Activated T-helper 9 cell treated with anti-CD3 and anti-CD28 coated beads, Interleukin-2, amount 50 U/mL, for 16 hours (primary cell): ENCODE measurements around the gene SLC2A4RG.

Experiments used
- DNase-seq: peaks from one replicate; pipeline ENCODE4 v3.0.0-alpha.2; 2020; ENCODE audit warnings: low read depth

Gene SLC2A4RG

DNA sequence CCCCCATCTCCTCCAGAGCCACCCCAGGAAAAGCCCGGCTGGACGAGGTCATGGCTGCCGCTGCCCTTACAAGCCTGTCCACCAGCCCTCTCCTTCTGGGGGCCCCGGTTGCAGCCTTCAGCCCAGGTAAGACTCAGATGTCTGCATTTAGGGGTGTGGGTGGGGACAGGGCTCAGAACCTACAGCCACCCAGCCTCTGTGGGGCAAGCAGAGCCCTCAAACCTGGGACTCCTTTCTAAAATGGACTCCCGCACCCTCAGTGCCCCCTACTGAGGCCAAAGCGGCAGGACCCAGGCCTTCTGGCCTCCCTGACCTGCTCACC lies 1.7 kb downstream of the SLC2A4RG start:
- no peak for DNase-seq

- DNase-seq, result no peak
These were observed 2.3 kb downstream of the SLC2A4RG start for GRCh38 chr20:63741676-63742380.

- no peak for DNase-seq
These were observed 2.9 kb downstream of the SLC2A4RG start for GRCh38 chr20:63742381-63743024.

- DNase-seq, result no peak
These were observed 3.8 kb downstream of the SLC2A4RG start for GRCh38 chr20:63743210-63743970.

DNA sequence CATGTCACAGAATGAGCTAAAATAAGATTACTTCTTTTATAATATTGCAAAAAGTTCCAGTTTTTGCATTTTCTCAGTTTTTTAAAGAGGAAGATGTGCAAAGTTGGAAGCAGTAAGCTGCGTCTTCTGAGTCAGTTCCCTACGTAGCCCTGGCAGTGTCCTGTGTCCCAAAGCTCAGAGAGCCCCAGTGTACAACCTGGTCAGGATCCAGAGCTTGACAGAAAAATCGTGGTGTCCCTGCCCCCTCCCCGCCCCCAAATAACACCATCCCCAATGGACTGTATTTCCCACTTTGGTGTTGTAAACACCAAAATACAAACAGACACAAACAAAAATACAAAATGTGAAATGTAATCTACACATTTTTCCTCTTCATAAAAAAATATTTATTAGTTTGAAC lies 4.6 kb downstream of the SLC2A4RG start:
- no peak for DNase-seq

- DNase-seq, result no peak
These were observed 5.2 kb downstream of the SLC2A4RG start for GRCh38 chr20:63744574-63745423.

GRCh38 chr20:63745424-63745805 lies 5.8 kb downstream of the SLC2A4RG start:
- DNase-seq, result no peak

- no peak for DNase-seq
These were observed 6.6 kb downstream of the SLC2A4RG start for GRCh38 chr20:63745961-63746731.

GRCh38 chr20:63746751-63747315 lies 7.3 kb downstream of the SLC2A4RG start:
- DNase-seq, result no peak

- no peak for DNase-seq
These were observed 8.1 kb downstream of the SLC2A4RG start for GRCh38 chr20:63747622-63748069.

GRCh38 chr20:63748070-63748933 lies 8.7 kb downstream of the SLC2A4RG start:
- DNase-seq, result no peak

DNA sequence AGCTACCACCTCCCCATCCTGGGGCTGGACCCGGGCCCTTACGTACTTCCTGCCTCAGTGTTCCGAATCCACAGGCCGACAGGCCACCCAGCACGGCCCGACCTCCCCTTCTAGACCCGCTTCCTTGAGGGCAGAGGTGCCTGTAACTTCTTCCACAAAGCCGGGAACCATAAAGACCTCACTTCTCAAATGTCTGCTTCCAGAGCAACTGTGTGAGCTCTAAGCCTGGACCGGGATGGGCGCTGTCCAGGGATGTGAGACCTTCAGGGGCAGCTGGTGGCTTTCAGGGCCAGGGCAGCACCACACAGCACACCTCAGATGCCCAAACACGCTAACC lies 9.3 kb downstream of the SLC2A4RG start:
- no peak for DNase-seq

DNA sequence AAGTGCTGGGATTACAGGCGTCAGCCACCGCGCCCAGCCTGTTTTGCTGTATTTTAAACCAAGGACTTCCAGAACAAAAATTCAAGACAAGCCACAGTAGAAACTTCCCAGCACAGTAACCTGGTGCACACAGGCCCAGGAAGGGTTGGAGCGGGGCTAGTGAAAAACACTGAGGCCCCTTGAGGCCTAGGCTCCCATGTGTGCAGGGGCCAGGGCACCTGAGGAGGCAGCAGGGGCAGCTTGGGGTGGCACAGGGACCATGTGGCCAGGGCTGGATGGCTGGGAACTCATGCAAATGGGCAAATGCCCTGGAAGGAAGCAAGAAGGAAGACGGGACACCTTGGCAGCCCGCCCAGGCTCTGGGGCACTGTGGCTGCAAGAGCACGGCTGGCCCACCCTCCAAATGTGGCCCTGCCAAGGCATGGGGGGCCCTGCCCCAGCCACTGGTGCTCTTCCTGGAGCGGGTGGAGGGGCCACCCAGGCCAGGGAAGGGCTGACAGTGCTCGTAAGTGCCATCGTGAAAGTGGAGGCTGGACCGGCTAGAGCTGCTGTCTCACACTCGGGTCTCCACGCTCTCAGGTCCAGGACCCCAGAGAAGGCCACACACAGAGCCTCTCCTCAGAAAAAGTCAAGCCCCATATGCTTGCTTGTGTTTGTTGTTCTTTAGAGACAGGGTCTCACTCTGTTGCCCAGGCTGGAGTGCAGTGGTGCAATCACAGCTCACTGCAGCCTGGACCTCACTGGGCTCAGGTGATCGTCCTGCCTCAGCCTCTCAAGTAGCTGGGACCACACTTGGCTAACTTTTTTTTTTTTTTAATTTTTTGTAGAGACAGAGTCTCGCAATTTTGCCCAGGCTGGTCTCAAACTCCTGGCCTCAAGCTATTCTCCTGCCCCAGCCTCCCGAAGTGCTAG lies 10.3 kb downstream of the SLC2A4RG start:
- DNase-seq, result no peak

DNA sequence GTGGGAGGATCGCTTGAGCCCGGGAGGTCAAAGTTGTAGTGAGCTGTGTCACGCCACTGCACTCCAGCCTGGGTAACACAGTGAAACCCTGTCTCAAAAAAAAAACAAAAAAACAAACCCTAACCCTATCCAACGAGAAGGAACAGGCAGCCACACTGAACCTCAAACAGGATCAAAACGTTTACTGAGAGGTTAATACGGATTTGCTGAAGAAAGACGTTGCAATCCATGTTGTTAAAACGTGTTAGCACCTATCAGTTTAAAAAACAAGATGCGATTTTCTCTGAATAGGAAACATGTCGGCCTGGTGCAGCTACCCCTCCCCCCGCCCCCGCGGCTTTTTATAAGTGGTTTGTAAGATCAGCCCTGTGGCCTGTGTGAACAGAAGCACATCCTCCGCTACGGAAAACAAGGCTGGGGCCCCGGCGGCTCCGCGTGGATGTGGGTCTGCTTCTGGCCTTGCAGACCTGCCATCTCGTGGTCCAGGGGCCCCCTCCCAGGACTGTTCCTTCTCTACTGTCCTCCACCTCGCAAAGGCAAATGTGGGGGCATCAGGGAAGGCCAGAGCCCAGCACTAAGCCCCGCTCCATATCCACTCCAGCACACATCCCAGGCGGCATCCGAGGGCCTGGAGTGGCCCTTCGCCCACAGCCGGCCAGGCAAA lies 11.4 kb downstream of the SLC2A4RG start:
- no peak for DNase-seq

DNA sequence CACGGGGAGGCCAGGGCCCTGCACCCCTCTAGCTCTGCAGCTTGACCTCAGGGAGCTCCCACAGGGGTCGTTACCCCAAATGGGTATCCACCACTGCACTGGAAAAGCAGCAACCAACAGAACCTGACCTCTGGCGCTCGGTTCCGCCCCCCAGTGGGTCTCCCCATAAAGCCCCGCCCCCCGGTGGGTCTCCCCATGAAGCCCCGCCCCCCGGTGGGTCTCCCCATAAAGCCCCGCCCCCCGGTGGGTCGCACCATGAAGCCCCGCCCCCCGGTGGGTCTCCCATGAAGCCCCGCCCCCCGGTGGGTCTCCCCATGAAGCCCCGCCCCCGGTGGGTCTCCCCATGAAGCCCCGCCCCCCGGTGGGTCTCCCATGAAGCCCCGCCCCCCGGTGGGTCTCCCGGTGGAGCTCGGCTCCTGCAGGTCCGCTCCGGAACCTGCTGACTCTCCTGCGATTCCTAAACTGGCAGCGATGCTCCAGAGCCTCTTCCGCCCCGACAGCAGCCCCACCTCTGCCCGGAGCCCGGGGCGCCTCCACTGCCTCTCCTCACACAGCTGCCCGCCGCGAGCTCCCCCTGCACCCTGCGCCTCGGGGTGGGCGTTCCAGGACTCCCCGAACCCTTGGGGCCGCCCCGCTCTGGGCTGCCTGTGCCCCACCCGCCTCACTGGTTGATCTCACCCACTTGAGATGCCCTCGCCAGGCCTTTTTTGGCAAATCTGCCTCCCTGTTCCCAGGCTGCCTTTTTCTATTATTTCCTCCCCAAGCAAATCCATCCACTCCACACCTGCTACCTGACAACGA lies 12.1 kb downstream of the SLC2A4RG start:
- DNase-seq, result no peak

GRCh38 chr20:63752411-63753101 lies 13.0 kb downstream of the SLC2A4RG start:
- no peak for DNase-seq

DNA sequence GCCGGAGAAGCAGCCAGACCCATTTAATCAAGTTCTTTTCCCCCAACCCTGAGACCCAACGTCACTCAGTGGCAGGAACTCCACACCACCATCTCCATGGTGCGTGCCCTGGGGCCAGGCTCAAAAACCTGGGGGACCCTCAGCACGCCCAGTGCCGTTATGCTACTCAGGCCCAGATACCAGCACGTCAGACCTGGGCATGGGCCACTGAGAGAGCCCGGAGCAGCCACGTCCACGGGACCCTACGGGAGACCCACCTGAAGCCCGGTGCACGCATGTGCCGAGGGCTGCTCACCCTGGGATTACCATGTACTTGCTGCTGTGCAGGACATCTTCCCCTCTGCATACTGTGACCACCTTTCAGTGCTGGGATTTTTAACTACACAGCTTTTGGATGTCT lies 13.8 kb downstream of the SLC2A4RG start:
- DNase-seq, result no peak
